Stimulated activated naive CD8-positive, alpha-beta T cell treated with anti-CD3 and anti-CD28 coated beads, Interleukin-15, Interleukin-2, amounts not matched to agents 100 ng/mL and 50 ng/mL, for 24 hours (primary cell): ENCODE data around the gene CWC25.
"Not testable (repeated sequence)": the region's sequence is repeated elsewhere in the genome, so short reads cannot be mapped to it uniquely, and the experiment has no call there.

Experiments used
- H3K27ac Mint-ChIP-seq: one replicate; pipeline ENCODE4 v1.8.0; 2021; ENCODE audit warnings: mild to moderate bottlenecking, mixed read lengths
- H3K27me3 Mint-ChIP-seq: one replicate; pipeline ENCODE4 v1.8.0; 2021; ENCODE audit warnings: mixed read lengths
- H3K36me3 Mint-ChIP-seq: one replicate; pipeline ENCODE4 v1.8.0; 2021; ENCODE audit warnings: low read depth, mixed read lengths
- H3K4me1 Mint-ChIP-seq: one replicate; pipeline ENCODE4 v1.8.0; 2021; ENCODE audit warnings: low read depth, mixed read lengths
- H3K4me3 Mint-ChIP-seq: one replicate; pipeline ENCODE4 v1.8.0; 2021; ENCODE audit warnings: mild to moderate bottlenecking, mixed read lengths
- H3K9me3 Mint-ChIP-seq: one replicate; pipeline ENCODE4 v1.8.0; 2021; ENCODE audit warnings: mixed read lengths

Gene CWC25

DNA sequence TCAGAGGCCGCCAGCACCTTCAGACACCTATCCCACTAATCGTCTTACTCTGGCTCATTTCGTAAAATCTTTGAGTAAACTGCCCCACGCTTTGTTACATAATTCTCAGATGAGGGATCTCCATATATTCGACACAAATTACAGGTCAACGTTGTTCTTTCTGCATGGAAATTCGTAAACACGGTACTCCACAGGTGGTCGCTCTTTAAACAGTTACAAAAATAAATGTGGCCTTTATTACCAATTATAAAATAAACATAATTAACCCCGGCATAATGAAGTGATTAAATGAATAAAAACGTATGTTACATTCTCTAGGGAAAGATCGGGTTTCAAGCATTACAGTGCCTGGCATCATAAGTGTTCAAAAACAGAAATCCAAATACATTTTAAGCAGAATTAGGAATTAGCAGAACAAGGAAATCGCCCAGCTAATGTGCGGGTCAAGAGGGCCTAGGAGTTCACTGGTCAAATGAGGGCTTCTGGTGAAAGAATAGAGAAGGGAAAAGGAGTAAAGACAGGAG, 24.8 kb downstream of the CWC25 start:
- Mint-ChIP-seq H3K27me3 (no peaks in the 10 kb centered on the region), H3K4me3 (peak overlapping the region; percentile 83), H3K4me1 (peaks cover 30% of the 10 kb centered on the region), H3K36me3 (peaks cover 46% of the 10 kb centered on the region), H3K9me3 (no peaks in the 10 kb centered on the region), H3K27ac (peak overlapping the region; percentile 83)

GRCh38 chr17:38799501-38800236, 25.5 kb downstream of the CWC25 start, which contains the start of gene PIP4K2B:
PIP4K2B (minus strand) TSS chr17:38799556; CDS start chr17:38799424, 132 bp downstream.
- peak within 1 kb of the TSS; percentile 91 for H3K27ac Mint-ChIP-seq

DNA sequence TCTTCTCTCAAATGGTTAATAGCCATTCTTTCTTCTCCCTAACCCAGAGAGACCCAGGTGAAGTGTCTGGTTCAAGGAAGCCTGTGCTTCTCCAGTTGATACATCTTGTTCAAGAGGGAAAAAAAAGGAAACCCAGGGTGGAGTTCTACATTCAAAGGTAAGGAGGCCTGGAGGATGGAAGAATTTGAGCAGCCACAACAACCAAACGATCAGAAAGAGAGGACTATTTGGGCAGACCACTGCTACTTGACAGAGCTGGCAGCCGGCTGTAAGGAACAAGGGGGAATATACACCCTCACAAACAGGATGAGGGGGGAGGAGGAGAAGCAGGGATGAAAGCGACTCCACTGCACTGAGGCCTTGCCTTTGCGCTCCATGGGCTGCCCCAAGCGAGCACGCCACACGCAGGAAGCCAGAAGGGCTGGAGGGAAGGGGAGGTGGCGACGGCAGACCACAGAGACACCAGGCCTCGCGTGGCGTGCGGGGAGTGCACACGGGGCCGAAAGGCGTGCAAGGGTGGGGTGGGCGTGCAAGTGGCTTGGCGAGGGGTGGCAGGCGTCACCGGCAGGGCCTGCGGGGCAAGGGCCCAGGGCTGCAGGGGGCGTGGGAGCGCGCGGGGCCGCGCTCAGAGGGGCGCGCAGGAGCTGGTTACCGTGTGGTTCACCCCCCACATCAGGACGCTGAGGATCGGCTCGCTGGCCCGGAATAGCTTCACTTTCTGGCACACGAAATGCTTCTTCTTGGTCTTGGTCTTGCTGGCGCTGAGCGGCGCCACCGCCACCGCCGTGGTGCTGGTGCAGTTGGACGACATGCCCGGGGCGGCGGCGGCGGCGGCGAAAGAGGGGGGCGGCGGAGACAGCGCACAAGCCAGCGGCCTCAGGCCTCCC, 26.3 kb downstream of the CWC25 start:
- Mint-ChIP-seq H3K4me1 (peaks cover 37% of the 10 kb centered on the region), H3K36me3 (peaks cover 47% of the 10 kb centered on the region), H3K27ac (peak overlapping the region; percentile 91), H3K4me3 (peak overlapping the region; percentile 97), H3K9me3 (no peaks in the 10 kb centered on the region), H3K27me3 (no peaks in the 10 kb centered on the region)

More at GRCh38 chr17:38799501-38800236, 25.5 kb downstream of the CWC25 start, which contains the start of gene PIP4K2B:
- Mint-ChIP-seq H3K4me3 (peak within 1 kb of the TSS; percentile 97), H3K9me3 (no peaks in the 10 kb centered on the region), H3K36me3 (peaks cover 46% of the 10 kb centered on the region), H3K27me3 (no peaks in the 10 kb centered on the region), H3K4me1 (peaks cover 31% of the 10 kb centered on the region)

GRCh38 chr17:38797828-38798227, 27.3 kb downstream of the CWC25 start:
- H3K9me3 Mint-ChIP-seq, result no peaks in the 10 kb centered on the region
- no peaks in the 10 kb centered on the region for H3K27me3 Mint-ChIP-seq
- peak overlapping the region; percentile 97 for H3K4me3 Mint-ChIP-seq
- peaks cover 42% of the 10 kb centered on the region for H3K36me3 Mint-ChIP-seq
- peaks cover 37% of the 10 kb centered on the region for H3K4me1 Mint-ChIP-seq
- H3K27ac Mint-ChIP-seq, result peak overlapping the region; percentile 91

GRCh38 chr17:38797158-38797490, 28.0 kb downstream of the CWC25 start:
- Mint-ChIP-seq H3K36me3 (peaks cover 44% of the 10 kb centered on the region), H3K27ac (peak overlapping the region; percentile 1), H3K9me3 (no peaks in the 10 kb centered on the region), H3K4me1 (peaks cover 37% of the 10 kb centered on the region), H3K27me3 (no peaks in the 10 kb centered on the region), H3K4me3 (peak overlapping the region; percentile 25)

DNA sequence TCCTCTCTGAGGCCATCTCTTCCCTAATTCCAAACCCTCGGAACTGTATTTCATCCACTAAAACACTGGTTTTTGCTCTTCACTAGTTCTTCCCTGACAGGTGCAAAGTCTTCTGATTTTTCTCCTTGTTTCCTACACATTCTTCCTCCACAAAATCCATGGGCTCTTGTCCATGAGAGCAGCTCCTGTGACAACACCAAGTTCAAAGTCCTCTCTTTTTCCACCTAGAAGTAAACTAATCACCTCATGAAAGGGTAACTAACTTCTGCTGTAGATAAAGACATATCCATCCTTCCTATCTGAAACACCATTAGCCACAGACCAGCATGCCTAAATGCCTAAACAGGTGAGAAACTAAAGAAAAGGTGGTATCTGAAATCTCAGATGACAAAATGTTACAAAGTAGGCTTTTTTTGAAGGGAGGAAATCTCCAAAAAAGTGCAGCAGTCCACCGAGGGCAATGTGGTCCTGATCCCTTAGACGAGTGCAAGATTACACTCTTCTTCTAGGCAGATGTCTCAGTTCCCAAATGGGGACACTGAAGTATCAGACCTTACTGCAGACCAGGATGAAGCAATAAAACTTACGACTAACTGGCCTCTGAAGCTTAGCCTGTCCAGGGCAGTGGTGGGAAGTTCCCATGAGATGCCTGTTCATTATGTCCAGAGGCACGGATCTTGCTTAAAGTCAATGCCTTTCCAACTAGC, 28.5 kb downstream of the CWC25 start:
- H3K27me3 Mint-ChIP-seq, result no peaks in the 10 kb centered on the region
- peaks cover 37% of the 10 kb centered on the region for H3K4me1 Mint-ChIP-seq
- H3K9me3 Mint-ChIP-seq, result no peaks in the 10 kb centered on the region
- peaks cover 40% of the 10 kb centered on the region for H3K36me3 Mint-ChIP-seq
- no peak overlapping the region for H3K27ac Mint-ChIP-seq
- peak overlapping the region; percentile 25 for H3K4me3 Mint-ChIP-seq

DNA sequence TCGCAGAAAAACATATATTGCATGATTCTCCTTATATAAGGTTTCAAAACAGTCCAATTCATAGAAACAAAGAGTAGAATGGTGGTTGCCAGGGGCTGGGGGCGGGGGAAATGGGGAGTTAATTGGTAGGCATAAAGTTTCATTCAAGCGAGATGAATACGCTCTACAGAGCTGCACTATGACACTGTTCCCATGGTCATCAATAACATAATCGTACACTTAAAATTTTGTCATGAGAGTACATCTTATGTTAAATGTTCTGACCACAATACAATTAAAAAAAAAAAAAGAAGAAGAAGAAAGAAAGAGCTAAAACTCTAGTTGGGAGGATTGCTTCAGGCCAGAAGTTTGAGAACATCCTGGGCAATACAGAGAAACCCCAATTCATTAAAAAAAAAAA, 30.9 kb downstream of the CWC25 start:
- peaks cover 34% of the 10 kb centered on the region for H3K4me1 Mint-ChIP-seq
- no peaks in the 10 kb centered on the region for H3K27me3 Mint-ChIP-seq
- peaks cover 37% of the 10 kb centered on the region for H3K36me3 Mint-ChIP-seq
- no peak overlapping the region for H3K27ac Mint-ChIP-seq
- no peaks in the 10 kb centered on the region for H3K9me3 Mint-ChIP-seq
- no peak overlapping the region for H3K4me3 Mint-ChIP-seq

DNA sequence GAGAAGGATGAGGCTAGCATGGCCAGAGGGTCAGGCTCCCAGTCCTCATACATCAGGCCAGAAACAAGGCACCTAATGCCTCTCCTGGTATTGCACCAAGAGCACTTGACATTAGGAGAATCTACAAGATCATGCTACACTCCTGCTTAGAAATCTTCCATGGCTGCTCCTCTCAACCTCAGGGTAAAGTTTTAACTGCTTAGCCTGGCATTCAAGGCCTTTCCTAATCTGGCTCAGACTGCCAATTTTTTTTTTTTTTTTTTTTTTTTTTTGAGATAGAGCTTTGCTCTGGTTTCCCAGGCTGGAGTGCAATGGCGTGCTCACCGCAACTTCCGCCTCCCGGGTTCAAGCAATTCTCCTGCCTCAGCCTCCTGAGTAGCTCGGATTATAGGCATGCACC, 34.0 kb downstream of the CWC25 start:
- Mint-ChIP-seq H3K36me3 (peaks cover 33% of the 10 kb centered on the region), H3K4me1 (peaks cover 10% of the 10 kb centered on the region), H3K4me3 (no peak overlapping the region), H3K27me3 (no peaks in the 10 kb centered on the region), H3K27ac (no peak overlapping the region), H3K9me3 (no peaks in the 10 kb centered on the region)

DNA sequence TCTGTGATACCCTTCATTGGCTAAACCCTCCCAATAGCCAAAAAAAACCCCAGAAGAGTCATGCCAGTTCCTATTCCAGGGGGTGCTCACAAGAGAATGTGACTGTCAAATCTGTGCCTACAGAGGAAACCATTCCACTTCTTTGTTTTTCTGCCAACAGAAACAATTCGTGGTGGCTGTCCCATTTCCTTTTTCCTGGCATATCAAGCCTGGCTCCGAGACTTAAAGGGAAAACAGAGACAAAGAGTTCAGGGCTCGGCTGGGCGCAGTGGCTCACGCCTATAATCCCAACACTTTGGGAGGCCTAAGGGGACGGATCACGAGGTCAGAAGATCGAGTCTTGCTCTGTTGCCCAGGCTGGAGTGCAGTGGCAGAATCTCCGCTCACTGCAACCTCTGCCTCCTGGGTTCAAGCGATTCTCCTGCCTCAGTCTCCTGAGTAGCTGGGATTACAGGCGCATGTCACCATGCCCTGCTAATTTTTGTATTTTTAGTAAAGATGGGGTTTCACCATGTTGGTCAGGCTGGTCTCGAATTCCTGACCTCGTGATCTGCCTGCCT, 34.9 kb downstream of the CWC25 start:
- not testable (repeated sequence) for H3K4me3 Mint-ChIP-seq, H3K4me1 Mint-ChIP-seq, H3K9me3 Mint-ChIP-seq, H3K27ac Mint-ChIP-seq, H3K27me3 Mint-ChIP-seq
- peaks cover 41% of the 10 kb centered on the region for H3K36me3 Mint-ChIP-seq

GRCh38 chr17:38789185-38789584, 35.9 kb downstream of the CWC25 start:
- peaks cover 4% of the 10 kb centered on the region for H3K4me1 Mint-ChIP-seq
- H3K36me3 Mint-ChIP-seq, result peaks cover 46% of the 10 kb centered on the region
- no peaks in the 10 kb centered on the region for H3K9me3 Mint-ChIP-seq
- H3K27me3 Mint-ChIP-seq, result no peaks in the 10 kb centered on the region
- H3K27ac Mint-ChIP-seq, result no peak overlapping the region
- H3K4me3 Mint-ChIP-seq, result no peak overlapping the region

- H3K36me3 Mint-ChIP-seq, result peaks cover 46% of the 10 kb centered on the region
- H3K27ac Mint-ChIP-seq, result not testable (repeated sequence)
These were observed 37.1 kb downstream of the CWC25 start for GRCh38 chr17:38787999-38788398.

DNA sequence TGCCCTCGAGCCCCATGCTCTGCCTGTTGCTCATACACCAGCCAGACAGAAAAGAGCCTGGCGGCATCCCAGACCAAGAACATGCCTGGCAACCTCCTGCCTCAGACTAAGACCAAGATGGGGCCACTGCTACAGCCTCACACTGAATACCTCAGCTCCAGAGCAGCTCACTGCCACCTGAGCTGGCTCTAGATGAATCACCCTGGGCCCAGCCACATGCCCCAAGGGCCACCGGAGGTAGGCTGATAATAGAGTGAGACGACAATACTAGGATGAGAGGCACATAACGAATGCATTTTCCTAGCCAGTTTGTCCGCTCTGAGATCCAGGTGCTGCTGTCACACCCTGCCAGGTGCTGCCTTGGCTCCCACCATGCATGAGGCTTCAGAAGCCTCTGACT, 38.7 kb downstream of the CWC25 start:
- Mint-ChIP-seq H3K36me3 (peaks cover 38% of the 10 kb centered on the region), H3K4me3 (no peak overlapping the region), H3K4me1 (peaks cover 3% of the 10 kb centered on the region), H3K9me3 (no peaks in the 10 kb centered on the region), H3K27ac (no peak overlapping the region), H3K27me3 (no peaks in the 10 kb centered on the region)

More at GRCh38 chr17:38787999-38788398, 37.1 kb downstream of the CWC25 start:
- H3K4me3 Mint-ChIP-seq, H3K4me1 Mint-ChIP-seq, H3K9me3 Mint-ChIP-seq, H3K27me3 Mint-ChIP-seq: not testable (repeated sequence)

DNA sequence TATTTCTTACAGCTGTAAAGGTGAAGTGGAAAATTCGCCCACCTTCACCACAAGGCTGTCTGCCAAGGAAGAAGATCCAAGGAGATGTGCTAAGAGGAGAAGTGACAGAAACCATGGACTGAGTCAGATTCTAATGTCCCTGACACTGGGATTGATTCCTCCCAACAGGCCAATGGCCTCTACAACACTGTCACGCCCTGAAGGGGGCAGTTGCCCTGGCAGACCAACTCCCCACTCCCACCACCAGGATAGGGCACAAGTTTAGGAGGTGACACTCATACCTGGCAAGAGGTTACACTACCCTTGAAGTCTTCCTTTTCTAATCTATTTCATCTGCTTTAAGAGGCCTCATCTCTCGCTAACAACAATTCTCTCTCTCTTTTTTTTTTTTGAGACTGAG, 41.9 kb downstream of the CWC25 start:
- no peak overlapping the region for H3K4me3 Mint-ChIP-seq
- H3K27me3 Mint-ChIP-seq, result no peaks in the 10 kb centered on the region
- no peak overlapping the region for H3K27ac Mint-ChIP-seq
- peaks cover 55% of the 10 kb centered on the region for H3K36me3 Mint-ChIP-seq
- H3K9me3 Mint-ChIP-seq, result no peaks in the 10 kb centered on the region
- H3K4me1 Mint-ChIP-seq, result no peaks in the 10 kb centered on the region

DNA sequence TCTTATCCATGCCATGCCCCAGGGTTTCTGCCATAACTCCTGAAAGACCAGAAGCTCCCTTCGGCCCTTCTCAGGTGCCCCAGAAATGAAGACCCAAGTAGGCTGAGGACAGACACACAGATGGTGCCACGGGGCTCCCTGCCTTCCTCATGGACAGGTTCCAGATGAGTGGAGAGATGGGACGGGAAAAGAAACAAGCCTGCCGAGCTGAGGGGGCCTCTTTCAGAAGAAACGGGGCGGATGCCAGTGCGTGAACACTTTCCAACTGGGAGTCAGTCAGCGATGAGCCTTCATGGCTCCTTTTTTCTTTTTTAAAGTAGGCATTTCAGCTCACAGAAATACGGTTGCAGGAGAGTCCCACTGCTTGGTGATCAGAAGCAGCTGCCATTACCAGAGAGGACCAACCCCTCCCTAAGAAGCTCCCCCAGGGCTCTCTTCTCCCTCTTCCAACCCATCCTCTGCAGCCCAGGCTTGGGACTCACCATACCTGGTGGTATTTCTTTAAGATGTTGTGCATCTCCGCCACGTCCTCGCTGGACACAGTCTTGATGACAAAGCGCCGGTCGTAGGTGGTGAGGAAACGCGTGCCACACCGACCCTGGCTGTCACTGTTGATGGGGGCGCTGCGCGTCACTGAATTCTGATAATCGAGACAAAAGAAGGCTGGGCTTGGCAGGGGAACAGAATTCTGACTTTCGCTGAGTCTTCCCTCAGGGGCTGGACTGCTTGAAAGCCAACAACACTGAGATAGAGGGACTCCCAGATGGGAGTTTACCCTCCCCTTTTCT, 45.0 kb downstream of the CWC25 start:
- Mint-ChIP-seq H3K9me3 (no peaks in the 10 kb centered on the region), H3K4me3 (no peak overlapping the region), H3K27me3 (no peaks in the 10 kb centered on the region), H3K4me1 (no peaks in the 10 kb centered on the region), H3K27ac (no peak overlapping the region), H3K36me3 (peaks cover 53% of the 10 kb centered on the region)
